Eye (tissue), 1 donor: ENCODE results near the gene ACR.

Experiments used
- DNase-seq: peaks from one replicate; pipeline ENCODE4 v3.0.0-alpha.2; 2015

Gene ACR

GRCh38 chr22:50717709-50718351, 20.2 kb upstream of the ACR start:
- DNase-seq = no peak

- no peak for DNase-seq
Observed at GRCh38 chr22:50718352-50718709, 19.7 kb upstream of the ACR start.

GRCh38 chr22:50719814-50720300, 18.1 kb upstream of the ACR start:
- DNase-seq = no peak

- DNase-seq = peak; percentile 29
Observed at GRCh38 chr22:50720301-50721256, 17.4 kb upstream of the ACR start.

- DNase-seq = no peak
Observed at GRCh38 chr22:50721257-50721844, 16.7 kb upstream of the ACR start.

GRCh38 chr22:50722048-50722701, 15.8 kb upstream of the ACR start:
- DNase-seq = no peak

- DNase-seq = no peak
Observed at GRCh38 chr22:50722716-50723428, 15.1 kb upstream of the ACR start.

DNA sequence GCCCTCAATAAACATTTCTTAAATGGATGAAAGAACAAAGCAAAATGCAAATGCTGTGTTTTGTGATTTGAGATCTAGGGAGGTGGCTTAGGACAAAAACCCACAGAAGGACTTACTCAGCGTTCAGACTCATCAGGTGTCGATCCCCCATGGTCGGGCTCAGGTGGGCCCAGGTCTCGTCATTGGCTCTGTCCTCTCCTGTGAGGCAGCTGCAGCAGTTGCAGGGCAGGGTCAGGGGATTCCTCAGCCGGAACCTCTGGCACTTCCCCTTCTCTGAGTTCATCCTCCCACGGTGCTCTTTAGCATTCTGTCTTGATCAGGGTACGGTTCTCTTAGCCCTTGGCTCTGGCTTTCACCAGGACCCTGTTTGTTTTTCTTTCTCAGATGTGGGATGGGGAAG, 14.0 kb upstream of the ACR start:
- DNase-seq = no peak

DNA sequence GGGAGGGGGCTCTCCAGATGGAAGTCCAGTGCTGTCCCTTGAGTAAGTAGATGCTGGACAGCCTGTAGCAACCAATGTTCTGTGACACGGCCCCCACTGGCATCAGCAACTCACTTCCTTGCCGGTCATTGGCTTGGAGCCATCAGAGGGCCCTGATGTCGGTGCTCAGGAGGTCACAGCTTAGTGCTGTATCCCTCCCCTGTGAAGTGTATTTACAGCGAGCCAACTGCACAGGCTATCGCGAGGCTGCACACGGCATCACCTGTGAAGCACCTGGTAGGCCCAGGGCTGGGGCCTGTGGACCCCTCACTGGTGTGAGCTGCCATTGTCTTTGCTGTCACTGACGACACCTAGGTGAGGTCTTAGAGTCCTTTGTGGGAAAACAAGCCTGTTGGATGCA, 13.4 kb upstream of the ACR start:
- DNase-seq = no peak

- DNase-seq = no peak
Observed at GRCh38 chr22:50725597-50725996, 12.4 kb upstream of the ACR start.

DNA sequence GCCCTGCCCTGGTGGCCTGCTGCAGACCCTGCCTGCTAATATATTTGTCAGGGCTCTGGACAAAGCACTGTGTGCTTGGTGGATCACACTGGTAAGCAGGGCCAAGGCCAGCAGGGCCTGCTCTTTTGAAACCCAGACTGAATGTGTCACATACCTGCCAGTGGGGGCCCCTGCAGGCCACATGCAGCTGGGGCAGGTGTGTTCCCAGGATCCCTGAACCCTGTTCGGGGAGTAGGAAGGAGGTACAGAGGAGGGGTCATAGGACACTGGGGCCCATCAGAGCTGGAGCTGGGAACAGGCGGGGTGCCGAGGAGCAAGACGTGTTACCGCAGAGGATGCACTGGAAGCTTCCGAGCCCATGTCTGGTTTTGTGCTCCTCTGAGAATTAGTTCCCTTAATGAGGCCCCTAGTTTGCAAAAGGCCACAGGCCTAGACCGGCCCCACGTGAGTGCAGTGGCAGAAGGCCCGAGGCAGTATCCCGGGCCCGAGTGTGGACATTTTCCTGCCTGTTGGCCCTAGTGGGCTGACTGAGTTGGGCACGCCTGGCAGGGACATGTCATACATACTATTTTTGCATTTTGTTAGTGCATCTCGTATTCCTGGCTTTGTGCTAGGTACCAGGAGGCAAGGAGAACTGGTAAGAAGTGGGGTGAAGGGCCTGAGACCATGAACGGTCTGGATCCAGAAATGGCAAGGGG, 11.2 kb upstream of the ACR start:
- no peak for DNase-seq

DNA sequence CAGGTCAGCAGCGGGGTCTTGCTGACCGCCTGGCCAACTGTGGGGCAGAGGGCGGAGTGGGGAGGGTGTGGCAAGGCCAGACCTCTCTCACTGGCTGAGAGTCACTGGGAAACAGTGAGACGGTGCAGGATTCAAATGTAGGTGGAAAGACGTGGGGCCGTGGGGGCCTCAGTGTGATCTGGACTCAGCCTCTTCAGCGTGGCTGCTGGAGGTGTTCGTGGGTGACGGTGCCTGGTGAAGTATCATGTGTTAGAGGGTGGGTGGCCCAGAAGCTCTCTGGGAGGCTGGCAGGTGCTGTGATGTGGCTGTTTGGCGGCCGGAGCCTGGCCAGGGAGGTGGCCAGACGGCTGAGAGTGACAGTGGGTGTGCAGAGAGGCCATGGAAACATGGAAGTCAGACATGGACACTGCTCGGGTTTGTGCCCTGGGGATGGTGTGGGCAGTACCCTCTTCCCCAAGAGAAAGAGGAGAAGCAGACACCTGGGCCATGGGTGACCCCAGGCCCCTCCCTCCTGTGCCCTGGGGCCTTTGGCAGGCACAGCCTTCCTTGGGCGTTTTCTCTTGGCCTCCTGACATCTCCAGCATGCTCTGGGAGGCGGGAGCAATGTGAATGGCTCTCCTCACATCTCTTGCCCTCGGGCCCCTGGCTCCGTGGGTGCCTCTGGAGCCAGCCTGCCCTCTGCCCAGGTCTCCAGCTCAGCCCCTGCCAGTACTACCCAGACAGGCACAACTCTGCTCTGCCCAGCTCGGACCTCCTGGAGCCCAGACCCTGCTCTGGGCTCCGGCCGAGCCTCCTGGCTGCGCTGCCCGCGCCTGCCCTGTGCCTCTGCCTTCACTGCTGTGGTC, 10.1 kb upstream of the ACR start:
- no peak for DNase-seq

GRCh38 chr22:50728523-50728931, 9.5 kb upstream of the ACR start:
- DNase-seq = no peak

DNA sequence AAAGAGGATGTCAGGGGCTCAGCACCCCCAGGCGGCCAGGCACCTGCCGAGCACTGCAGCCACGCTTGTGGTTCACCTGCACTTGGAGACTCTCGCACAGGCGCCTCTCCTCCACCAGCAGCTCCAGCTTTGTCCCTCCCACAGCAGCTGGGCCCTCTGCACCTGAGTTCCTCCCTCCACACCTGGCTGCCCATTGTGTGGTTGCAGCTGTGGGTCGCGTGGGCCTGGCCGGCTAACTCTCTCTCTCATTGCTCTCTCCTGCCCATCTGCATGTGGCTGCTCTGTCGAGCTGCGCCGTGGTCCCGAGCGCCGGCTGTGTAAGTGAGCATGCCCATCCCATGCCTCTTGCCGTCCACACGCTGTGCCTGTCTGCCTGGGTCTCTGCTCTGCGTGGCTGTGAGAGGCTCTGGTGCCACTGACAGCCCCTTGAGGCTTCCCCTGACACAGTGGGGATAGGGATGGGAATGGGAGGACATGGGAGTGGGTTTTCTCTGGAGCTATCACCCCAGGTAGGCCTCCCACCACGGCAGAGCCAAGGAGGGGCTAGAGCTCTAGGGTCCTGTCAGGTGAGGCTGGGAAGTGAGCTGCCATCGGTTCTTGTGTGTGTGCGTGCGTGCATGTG, 8.5 kb upstream of the ACR start:
- no peak for DNase-seq

GRCh38 chr22:50730013-50730891, 7.8 kb upstream of the ACR start:
- DNase-seq = no peak

DNA sequence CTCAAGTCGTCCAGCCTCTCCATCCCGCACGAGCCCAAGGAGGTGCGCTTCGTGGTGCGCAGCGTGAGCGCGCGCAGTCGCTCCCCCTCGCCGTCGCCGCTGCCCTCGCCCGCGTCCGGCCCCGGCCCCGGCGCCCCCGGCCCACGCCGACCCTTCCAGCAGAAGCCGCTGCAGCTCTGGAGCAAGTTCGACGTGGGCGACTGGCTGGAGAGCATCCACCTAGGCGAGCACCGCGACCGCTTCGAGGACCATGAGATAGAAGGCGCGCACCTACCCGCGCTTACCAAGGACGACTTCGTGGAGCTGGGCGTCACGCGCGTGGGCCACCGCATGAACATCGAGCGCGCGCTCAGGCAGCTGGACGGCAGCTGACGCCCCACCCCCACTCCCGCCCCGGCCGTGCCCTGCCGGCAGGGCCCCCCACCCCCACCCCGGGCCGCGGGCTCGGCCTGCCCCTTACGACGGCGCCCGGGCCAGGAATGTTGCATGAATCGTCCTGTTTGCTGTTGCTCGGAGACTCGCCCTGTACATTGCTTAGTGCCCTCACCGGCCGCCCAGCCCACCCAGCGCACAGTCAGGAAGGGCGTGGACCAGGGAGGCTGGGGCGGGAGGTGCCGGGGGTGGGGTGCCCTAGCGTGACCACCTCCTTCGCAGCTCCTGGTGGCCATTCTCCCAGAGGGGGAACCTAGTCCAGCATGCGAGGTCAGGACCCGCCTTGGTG, 6.9 kb upstream of the ACR start:
- DNase-seq = no peak

DNA sequence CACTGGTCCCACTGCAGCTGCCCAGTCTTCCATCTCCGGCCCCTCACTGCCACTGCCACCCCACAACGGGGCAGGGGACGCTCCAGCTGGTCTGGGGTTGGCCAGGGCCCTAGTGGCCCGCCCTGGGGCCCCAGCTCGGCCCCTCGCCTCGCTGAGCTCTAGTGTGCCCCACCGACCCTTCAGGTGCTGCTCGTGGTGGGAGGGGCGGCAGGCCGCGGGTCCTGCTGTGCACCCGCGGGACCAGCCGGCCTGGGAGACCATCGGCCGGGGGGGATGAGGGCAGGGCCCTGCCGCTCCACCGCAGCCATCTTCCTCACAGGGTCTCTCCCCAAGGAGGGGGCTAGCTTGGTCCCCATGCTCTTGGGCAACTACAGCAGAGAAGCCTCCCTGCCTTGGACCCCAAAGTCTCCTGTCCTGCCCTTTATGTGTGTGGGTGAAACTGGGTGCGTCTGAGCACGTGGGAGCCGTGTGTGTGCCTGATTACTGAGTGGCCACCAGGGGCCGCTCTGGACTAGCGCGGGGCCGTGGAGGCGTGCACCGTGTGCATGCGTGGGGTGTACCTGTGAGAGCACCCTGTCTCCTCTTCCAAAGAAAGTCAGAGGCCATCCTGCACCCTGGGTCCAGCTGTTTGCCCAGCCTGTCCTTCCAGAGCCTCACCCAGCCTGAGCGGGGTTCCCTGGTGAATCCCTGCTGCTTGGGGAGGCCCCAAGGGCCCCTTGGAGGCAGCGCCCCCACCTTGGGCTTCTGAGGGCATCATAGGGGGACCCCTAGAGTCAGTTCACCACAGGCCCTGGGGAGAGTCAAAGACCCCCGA, 6.0 kb upstream of the ACR start:
- peak; percentile 44 for DNase-seq

- DNase-seq = no peak
Observed at GRCh38 chr22:50732681-50733080, 5.3 kb upstream of the ACR start.
